Measurements from ENCODE around the gene ITPKC.
"Not testable (repeated sequence)": the region's sequence is repeated elsewhere in the genome, so short reads cannot be mapped to it uniquely, and the experiment has no call there.

Gene ITPKC

GRCh38 chr19:40717880-40718773, 1.2 kb downstream of the ITPKC start:
- no peak for DNase-seq

DNA sequence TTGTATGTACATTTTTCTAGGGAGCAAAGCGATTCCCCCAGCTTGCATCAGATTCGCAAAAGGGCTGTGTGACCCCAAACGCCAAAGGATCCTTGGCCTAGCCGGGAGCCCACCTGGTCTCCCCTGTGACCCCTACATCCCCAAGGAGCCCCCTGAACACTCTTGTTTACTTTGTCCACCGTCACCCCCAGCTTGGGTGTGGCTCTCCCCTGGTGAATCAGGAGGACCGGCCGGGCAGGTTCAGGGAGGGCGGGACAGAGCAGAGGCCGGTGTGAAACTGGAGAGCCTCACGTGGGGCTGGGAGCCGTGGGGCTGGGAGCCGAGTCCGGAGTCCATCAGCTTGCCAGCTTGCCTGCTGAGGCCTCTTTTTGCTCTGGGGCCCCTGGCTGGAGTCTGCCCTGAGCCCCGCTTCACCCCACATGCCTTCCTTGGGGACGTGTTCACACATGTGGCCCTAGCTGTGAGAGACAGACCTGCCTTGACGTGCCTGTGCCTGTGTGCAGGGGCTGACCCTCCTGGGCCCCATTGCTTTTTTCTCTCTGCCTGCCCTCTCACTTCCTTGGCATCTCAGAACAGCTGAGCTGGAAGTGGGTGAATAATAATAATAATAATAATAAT, 2.0 kb downstream of the ITPKC start:
- DNase-seq = no peak

- no peak for DNase-seq
These were observed 2.5 kb downstream of the ITPKC start for GRCh38 chr19:40719414-40719894.

- DNase-seq = no peak
These were observed 4.2 kb downstream of the ITPKC start for GRCh38 chr19:40721140-40721486.

- DNase-seq = no peak
These were observed 5.2 kb downstream of the ITPKC start for GRCh38 chr19:40721936-40722661.

DNA sequence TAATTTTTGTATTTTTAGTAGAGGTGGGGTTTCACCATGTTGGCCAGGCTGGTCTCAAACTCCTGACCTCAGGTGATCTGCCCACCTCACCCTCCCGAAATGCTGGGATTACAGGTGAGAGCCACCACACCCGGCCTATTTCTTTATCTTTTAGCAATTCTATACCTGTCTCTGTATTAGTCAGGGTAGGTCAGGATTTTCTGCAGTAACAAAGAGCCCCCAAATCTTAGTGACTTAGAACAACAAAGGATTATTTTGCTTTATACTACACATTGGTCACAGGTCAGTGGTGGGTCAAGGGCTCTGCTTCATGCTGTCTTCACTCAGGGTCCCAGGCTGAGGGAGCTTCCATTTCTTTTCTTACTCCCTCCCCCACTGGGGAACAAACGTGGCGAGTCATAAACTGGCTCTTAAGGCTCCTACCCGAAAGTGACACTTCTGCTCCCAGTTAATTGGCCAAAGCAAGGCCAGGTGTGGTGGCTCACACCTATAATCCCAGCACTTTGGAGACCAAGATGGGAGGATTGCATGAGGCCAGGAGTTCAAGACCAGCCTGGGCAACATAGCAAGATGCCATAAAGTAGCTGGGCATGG, 6.8 kb downstream of the ITPKC start:
- no peak for DNase-seq

DNA sequence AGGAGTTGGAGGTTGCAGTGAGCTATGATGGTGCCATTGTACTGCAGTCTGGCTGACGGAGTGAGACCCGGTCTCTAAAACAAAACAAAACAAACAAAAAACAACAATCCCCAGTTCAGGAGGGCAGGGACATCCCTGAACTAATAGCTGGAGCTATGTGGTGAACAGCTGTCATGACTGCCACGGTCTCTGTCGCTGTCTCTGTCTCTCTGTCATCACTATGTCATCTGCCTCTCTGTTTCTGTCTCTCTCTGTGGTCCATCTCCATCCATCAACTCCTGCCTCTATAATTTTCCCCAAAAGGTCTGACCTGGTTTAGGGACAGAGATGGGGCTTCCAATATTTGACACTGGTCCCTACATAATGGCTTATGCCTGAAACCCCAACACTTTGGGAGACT, 7.4 kb downstream of the ITPKC start:
- no peak for DNase-seq

DNA sequence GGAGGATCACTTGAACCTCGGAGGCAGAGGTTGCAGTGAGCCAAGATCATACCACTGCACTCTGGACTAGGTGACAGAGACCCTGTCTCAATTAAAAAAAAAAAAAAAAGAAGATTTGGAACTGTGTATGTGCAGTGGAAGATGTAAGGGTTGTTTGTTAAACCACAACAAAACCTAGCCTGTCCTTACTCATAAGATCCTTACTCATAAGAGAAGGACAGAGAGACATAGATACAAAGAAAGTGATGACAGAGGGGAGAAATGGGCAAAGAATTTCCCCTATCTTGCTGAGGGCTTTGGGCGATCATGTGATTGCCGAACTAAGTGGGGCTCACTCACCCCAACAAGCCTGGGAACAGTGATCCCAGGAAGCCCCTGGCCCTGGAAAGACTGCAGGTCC, 7.9 kb downstream of the ITPKC start:
- DNase-seq = no peak

GRCh38 chr19:40726279-40726678, 9.4 kb downstream of the ITPKC start:
- no peak for DNase-seq

GRCh38 chr19:40730065-40730464, 13.2 kb downstream of the ITPKC start:
- DNase-seq = not testable (repeated sequence)

DNA sequence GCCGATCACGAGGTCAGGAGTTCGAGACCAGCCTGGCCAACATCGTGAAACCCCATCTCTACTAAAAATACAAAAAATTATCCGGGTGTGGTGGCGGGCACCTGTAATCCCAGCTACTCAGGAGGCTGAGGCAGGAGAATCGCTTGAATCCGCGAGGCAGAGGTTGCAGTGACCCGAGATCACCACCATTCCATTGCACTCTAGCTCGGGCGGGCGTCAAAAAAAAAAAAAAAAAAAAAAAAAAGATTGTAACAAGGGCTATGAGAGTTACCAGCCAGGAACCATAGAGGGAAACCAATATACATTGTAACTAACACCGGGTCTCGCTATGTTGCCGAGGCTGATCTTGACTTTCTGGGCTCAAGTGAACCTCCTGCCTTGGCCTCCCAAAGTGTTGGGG, 15.4 kb downstream of the ITPKC start:
- not testable (repeated sequence) for DNase-seq

DNA sequence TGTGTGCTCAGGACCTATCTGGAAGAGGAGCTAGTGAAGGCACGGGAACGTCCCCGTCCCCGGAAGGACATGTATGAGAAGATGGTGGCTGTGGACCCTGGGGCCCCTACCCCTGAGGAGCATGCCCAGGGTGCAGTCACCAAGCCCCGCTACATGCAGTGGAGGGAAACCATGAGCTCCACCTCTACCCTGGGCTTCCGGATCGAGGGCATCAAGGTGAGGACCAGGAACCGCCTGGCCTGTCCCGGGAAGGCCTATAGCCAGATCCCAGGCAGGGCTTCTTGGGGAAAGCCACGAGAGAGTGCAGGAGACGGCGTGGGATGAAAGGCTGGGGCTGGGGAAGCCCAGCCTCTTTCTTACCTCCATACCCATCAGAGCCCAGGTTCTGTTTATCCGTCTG, 16.2 kb downstream of the ITPKC start:
- no peak for DNase-seq

- DNase-seq = no peak
These were observed 18.3 kb downstream of the ITPKC start for GRCh38 chr19:40735013-40735771.

DNA sequence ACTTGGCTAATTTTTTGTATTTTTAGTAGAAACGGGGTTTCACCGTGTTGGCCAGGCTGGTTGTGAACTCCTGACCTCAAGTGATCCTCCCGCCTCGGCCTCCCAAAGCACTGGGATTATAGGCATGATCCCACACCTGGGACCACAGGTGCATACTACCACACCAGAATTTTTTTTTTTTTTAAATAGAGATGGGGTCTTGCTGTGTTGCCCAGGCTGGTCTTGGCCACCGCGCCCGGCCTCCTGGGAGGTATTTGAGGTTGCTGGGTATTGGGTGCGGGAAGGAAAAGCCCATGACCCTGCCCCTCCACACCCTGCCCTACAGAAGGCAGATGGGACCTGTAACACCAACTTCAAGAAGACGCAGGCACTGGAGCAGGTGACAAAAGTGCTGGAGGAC, 19.7 kb downstream of the ITPKC start:
- DNase-seq = no peak

DNA sequence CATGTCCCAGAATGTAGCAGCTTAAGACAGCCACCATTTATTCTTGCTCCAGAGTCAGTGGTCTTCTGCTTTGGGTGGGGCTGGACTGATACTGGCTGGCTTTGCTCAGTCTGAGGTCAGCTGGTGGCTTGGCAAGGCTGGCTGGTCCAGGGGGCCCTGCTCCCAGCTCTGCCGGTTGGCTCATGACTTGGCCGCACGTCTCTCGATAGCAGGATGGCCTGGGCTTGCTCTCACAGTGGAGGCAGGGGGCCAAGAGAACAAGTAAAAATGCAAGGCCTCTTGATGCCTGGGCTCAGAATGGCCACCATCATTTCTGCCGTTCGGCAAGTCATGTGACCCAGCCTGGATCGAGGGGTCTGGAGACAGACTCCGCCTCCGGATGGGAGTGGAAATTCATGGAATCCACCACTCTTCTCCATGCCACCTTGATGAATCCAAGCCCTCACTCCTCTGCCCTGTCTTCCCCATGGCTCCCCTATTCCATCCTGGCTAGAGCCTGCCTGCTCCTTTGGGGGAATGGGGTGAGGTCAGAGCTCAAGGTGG, 20.3 kb downstream of the ITPKC start:
- DNase-seq = no peak

DNA sequence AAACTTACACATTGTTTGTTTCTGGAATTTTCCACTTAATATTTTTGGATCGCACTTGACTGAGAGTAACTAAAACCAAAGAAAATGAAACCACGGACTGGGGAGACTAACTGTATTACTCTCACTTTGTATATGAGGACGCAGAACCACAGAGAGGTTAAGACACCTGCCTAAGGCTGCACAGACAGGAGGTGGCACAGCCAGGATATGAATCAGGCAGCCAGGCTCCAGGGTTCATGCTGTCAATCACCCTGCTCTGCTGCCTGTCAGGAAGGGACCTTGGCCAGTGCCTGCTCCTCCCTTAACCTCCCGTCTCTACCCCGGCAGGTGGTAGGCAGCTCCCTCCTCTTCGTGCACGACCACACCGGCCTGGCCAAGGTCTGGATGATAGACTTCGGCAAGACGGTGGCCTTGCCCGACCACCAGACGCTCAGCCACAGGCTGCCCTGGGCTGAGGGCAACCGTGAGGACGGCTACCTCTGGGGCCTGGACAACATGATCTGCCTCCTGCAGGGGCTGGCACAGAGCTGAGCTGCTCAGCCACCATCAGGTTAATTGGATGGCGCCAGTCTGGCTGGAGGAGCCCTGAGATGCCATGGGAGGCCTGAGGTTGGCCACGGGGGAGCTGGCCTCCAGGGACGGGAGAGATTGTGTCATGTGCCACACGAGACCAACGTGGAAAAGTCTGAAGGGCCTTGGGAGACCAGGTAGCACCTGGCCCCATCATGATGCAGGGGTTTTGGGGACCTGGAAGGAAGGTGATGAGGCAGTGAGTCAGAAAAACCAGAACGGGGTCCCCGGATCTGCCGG, 22.3 kb downstream of the ITPKC start:
- no peak for DNase-seq

DNA sequence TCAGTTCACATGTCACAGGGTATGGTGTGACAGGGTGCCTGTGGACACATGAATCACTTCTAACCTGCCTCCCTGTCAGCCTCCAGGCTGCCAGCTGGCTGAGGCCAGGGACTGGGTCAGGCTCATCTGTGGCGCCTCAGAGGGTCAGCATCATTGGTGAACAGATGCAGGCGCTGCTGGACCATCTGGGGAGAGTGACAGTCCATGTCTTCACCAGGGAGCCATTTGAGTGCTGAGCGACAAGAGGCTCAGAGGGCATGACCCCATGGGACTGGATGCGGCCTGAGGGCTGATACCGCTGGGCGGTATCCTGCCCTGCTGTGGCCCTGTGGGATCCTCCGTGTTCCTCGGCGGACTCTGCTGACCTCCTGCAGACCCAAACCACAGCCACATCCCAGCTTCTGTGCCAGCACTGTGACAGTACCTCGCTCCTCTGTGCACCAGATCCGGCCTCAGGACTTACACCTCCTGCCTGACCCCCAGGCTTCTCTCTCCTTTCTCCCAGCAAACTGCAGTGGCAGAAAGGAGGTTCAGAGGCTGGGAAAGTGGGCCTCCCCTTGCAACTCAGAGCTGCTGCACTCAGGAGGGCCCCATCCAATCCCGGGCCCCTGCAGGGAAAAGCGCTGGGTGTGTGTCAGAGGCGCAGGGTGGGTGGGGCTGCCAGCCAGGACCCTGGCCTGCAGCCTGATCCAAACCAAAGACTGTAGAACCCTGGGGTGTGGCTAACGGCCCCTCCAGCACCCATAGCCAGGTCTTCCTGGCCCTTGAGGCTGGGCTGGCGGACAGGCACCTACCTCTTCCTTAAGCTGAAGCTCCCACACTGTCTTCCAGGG, 23.2 kb downstream of the ITPKC start:
- DNase-seq = no peak

- DNase-seq = no peak
These were observed 23.8 kb downstream of the ITPKC start for GRCh38 chr19:40740747-40741146.

DNA sequence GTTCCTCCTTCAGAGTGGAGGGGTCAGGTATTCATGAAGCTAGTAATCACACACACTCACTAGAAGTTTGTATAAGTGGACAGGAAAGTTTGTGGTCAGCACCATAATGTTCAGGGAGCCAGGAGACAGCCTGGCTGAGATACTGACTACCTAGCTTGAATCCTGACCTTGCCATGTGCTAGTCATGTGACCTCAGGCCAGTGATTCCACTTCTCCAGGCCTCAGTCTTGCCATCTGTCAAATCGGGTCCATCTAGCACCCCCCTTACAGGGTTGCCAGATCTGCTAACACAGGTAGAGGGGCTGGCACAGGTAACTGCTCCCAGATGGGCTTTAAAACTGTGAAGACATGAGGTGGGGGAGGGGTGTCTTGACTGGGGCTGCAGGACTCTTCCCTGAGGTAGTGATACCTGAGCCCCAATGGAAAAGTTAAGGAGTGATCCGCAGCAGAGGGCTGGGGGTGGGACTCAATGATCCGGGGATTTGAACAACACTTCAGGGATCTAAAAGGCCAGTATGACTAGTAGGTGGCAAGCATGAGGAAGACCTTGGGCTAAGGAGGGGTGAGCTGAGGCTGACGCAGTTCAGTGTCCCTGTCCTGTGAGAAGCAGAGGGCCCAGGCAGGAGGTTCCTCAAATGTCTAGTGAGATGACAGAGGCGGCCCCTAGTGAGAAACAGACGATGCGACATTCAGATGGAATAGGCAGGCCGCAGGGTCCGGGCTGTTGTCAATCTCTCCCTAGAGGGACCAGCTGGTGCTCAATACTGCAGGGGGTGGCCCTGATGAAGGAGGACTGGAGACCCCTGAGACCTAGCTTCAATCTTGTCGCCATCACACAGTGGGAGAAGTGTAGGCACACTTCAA, 24.8 kb downstream of the ITPKC start:
- DNase-seq = no peak

Measured in stimulated activated naive CD4-positive, alpha-beta T cell (primary cell).